Keratinocyte (primary cell): ENCODE data around the gene UQCRHL.
"Not testable (repeated sequence)": the region's sequence is repeated elsewhere in the genome, so short reads cannot be mapped to it uniquely, and the experiment has no call there.

Source experiments
- EZH2 ChIP-seq: IDR thresholded peaks from one replicate; pipeline ENCODE4 v1.6.1; 2012; ENCODE audit warnings: inconsistent platforms, mild to moderate bottlenecking, low read length, moderate library complexity
- TF ChIP-seq, protein P1 (sequence below), 3 experiments: IDR thresholded peaks in 1 of 3; conservative IDR thresholded peaks in 1 of 3; optimal IDR thresholded peaks in 1 of 3; 2 replicates in 2 of 3; 3 replicates in 1 of 3; pipeline versions ENCODE3 to v1.5.1; 2011; ENCODE audit warnings: low read length in 3 of 3, mild to moderate bottlenecking in 3 of 3, moderate library complexity in 2 of 3, control low read depth in 1 of 3, inconsistent platforms in 1 of 3; ENCODE audit not compliant: insufficient read depth in 2 of 3; ENCODE audit errors: extremely low read depth in 1 of 3

DNA sequence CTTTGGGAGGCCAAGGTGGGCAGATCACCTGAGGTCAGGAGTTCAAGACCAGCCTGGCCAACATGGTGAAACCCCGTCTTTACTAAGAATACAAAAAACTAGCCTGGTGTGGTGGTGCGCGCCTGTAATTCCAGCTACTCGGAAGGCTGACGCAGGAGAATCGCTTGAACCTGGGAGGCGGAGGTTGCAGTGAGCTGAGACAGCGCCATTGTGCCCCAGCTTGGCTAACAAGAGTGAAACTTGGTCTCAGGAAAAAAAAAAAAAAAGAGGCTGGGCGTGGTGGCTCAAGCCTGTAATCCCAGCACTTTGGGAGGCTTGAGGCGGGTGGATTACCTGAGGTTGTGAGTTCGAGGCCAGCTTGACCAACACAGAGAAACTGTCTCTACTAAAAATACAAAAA lies 38.6 kb upstream of the UQCRHL start:
- TF ChIP-seq, protein P1, sequence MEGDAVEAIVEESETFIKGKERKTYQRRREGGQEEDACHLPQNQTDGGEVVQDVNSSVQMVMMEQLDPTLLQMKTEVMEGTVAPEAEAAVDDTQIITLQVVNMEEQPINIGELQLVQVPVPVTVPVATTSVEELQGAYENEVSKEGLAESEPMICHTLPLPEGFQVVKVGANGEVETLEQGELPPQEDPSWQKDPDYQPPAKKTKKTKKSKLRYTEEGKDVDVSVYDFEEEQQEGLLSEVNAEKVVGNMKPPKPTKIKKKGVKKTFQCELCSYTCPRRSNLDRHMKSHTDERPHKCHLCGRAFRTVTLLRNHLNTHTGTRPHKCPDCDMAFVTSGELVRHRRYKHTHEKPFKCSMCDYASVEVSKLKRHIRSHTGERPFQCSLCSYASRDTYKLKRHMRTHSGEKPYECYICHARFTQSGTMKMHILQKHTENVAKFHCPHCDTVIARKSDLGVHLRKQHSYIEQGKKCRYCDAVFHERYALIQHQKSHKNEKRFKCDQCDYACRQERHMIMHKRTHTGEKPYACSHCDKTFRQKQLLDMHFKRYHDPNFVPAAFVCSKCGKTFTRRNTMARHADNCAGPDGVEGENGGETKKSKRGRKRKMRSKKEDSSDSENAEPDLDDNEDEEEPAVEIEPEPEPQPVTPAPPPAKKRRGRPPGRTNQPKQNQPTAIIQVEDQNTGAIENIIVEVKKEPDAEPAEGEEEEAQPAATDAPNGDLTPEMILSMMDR (optimal IDR thresholded peaks at IDR 0.05 in 1 of 3, IDR thresholded peaks at IDR 0.05 in 1 of 3, conservative IDR thresholded peaks at IDR 0.05 in 1 of 3; ENCODE audit: extremely low read depth in 1 of 3, insufficient read depth in 2 of 3, low read length in 3 of 3): not testable (repeated sequence)
- TF ChIP-seq EZH2: not testable (repeated sequence)
